Loucy (cell line): ENCODE measurements around the gene GALNT5.

Source experiments
- H2AFZ ChIP-seq: fragments of 200-600 bp; sonication (generic); 2 replicates; pipeline ENCODE4 v1.6.0; 2016; ENCODE audit warnings: antibody characterized with exemption, mild to moderate bottlenecking, low read length, moderate library complexity
- H3F3A ChIP-seq: fragments of 200-600 bp; 2 replicates; pipeline ENCODE4 v1.6.0; 2016; ENCODE audit warnings: antibody characterized with exemption, low read depth, mild to moderate bottlenecking
- H3K27me3 ChIP-seq: fragments of 200-600 bp; sonication (generic); 2 replicates; pipeline ENCODE4 v1.6.1; 2014; ENCODE audit warnings: low read length, mild to moderate bottlenecking; ENCODE audit not compliant: insufficient read depth, poor library complexity, severe bottlenecking
- H3K36me3 ChIP-seq: fragments of 200-600 bp; sonication (generic); 2 replicates; pipeline ENCODE4 v1.6.1; 2016; ENCODE audit warnings: low read length; ENCODE audit not compliant: insufficient read depth
- H3K4me1 ChIP-seq: fragments of 200-600 bp; sonication (generic); 2 replicates; pipeline ENCODE4 v1.5.1; 2014; ENCODE audit warnings: low read length, mild to moderate bottlenecking; ENCODE audit not compliant: insufficient read depth, poor library complexity, severe bottlenecking
- H3K4me2 ChIP-seq: fragments of 200-600 bp; sonication (generic); 2 replicates; pipeline ENCODE4 v1.6.0; 2014; ENCODE audit warnings: antibody characterized with exemption, low read length, low read depth, mild to moderate bottlenecking; ENCODE audit not compliant: poor library complexity, severe bottlenecking
- H3K4me3 ChIP-seq: fragments of 200-600 bp; sonication (generic); 2 replicates; pipeline ENCODE4 v1.5.1; 2014; ENCODE audit warnings: low read length, mild to moderate bottlenecking, mixed read lengths; ENCODE audit not compliant: poor library complexity, severe bottlenecking
- H3K79me2 ChIP-seq: fragments of 200-600 bp; sonication (generic); 2 replicates; pipeline ENCODE4 v1.6.1; 2014; ENCODE audit warnings: low read length; ENCODE audit not compliant: insufficient read depth
- H3K9ac ChIP-seq: fragments of 200-600 bp; sonication (generic); 2 replicates; pipeline ENCODE4 v1.6.0; 2014; ENCODE audit warnings: mild to moderate bottlenecking, low read depth, low read length, moderate library complexity; ENCODE audit not compliant: poor library complexity, severe bottlenecking
- H3K9me2 ChIP-seq: fragments of 200-600 bp; sonication (generic); replicated peaks from 2 replicates; pipeline ENCODE4 v1.6.1; 2016; ENCODE audit warnings: low read depth, low read length, mixed read lengths
- H3K9me3 ChIP-seq: fragments of 200-600 bp; sonication (generic); 2 replicates; pipeline ENCODE4 v1.6.1; 2014; ENCODE audit warnings: mild to moderate bottlenecking, antibody characterized with exemption, low read length, low read depth; ENCODE audit not compliant: insufficient read depth
- H4K20me1 ChIP-seq: fragments of 200-600 bp; sonication (generic); 2 replicates; pipeline ENCODE4 v1.6.0; 2014; ENCODE audit warnings: antibody characterized with exemption, low read length, mild to moderate bottlenecking; ENCODE audit not compliant: insufficient read depth, poor library complexity, severe bottlenecking
- CTCF ChIP-seq: fragments of 200-600 bp; sonication (generic); conservative IDR thresholded peaks from 2 replicates; pipeline ENCODE4 v1.5.1; 2014; ENCODE audit warnings: mild to moderate bottlenecking, antibody characterized with exemption, low read length
- EZH2phosphoT487 ChIP-seq: fragments of 200-600 bp; IDR thresholded peaks from 2 replicates; pipeline ENCODE4 v1.6.1; 2018; ENCODE audit warnings: antibody characterized with exemption, mild to moderate bottlenecking, moderate library complexity, borderline replicate concordance

The GALNT5 gene

GRCh38 chr2:157359628-157360027 lies 102.1 kb downstream of the GALNT5 start:
- Histone ChIP-seq H3K4me1 (no peaks in the 10 kb centered on the region), H4K20me1 (no peaks in the 10 kb centered on the region), H2AFZ (no peak overlapping the region), H3K4me2 (no peak overlapping the region), H3K27me3 (no peaks in the 10 kb centered on the region), H3K9me3 (no peaks in the 10 kb centered on the region; the same call in 1 of the 2 replicates), H3K9ac (no peak overlapping the region), H3K36me3 (no peaks in the 10 kb centered on the region), H3K9me2 (no peaks in the 10 kb centered on the region), H3F3A (no peaks in the 10 kb centered on the region), H3K79me2 (no peaks in the 10 kb centered on the region), H3K4me3 (no peak overlapping the region)
- TF ChIP-seq EZH2phosphoT487 (no peak), CTCF (no peak)

GRCh38 chr2:157361526-157361925 lies 104.0 kb downstream of the GALNT5 start:
- Histone ChIP-seq H3K4me1 (no peaks in the 10 kb centered on the region), H3K9ac (no peak overlapping the region), H3K9me3 (no peaks in the 10 kb centered on the region; the same call in 1 of the 2 replicates), H3K79me2 (no peaks in the 10 kb centered on the region), H3K4me3 (no peak overlapping the region), H3K4me2 (no peak overlapping the region), H3F3A (no peaks in the 10 kb centered on the region), H4K20me1 (no peaks in the 10 kb centered on the region), H3K9me2 (no peaks in the 10 kb centered on the region), H3K27me3 (no peaks in the 10 kb centered on the region), H2AFZ (no peak overlapping the region), H3K36me3 (no peaks in the 10 kb centered on the region)
- TF ChIP-seq EZH2phosphoT487 (no peak), CTCF (no peak)

GRCh38 chr2:157362627-157363026 lies 105.1 kb downstream of the GALNT5 start:
- H3K4me3 ChIP-seq = no peak overlapping the region
- H3K4me2 ChIP-seq = no peak overlapping the region
- H3K79me2 ChIP-seq = no peaks in the 10 kb centered on the region
- H3F3A ChIP-seq = no peaks in the 10 kb centered on the region
- H3K4me1 ChIP-seq = no peaks in the 10 kb centered on the region
- no peak overlapping the region for H3K9ac ChIP-seq
- no peak overlapping the region for H2AFZ ChIP-seq
- no peaks in the 10 kb centered on the region for H3K36me3 ChIP-seq
- H3K27me3 ChIP-seq = no peaks in the 10 kb centered on the region
- H3K9me2 ChIP-seq = no peaks in the 10 kb centered on the region
- TF ChIP-seq EZH2phosphoT487 (no peak), CTCF (no peak)
- H3K9me3 ChIP-seq = no peaks in the 10 kb centered on the region; the same call in 1 of the 2 replicates
- no peaks in the 10 kb centered on the region for H4K20me1 ChIP-seq
